Measurements from ENCODE around the gene HCN4. TPM values are rescaled to one million over a fixed set of nuclear protein-coding genes. Genes with fewer than 3 reads are reported as not detected.

The HCN4 gene
- polyA plus RNA-seq, 3 donors: under 0.01 to 0.05 (median 0.04) TPM

- WGBS, 3 donors: 76 to 92% (median 82%) methylated on average over 2 of the region's 2 CpGs
- no peak overlapping the region for H3K27ac ChIP-seq (ENCODE audit: low read depth, low read length)
Observed at GRCh38 chr15:73283366-73283962, 85.3 kb downstream of the HCN4 start.

- H3K27ac ChIP-seq (ENCODE audit: low read depth, low read length): no peak overlapping the region
- 87 to 94% (median 92%) methylated on average over 8 of the region's 8 CpGs for WGBS, 3 donors
Observed at GRCh38 chr15:73282567-73283365, 86.0 kb downstream of the HCN4 start.

GRCh38 chr15:73275862-73276261 is 92.9 kb downstream of the HCN4 start:
- no peak overlapping the region for H3K27ac ChIP-seq (ENCODE audit: low read depth, low read length)

GRCh38 chr15:73273181-73274002 is 95.4 kb downstream of the HCN4 start:
- H3K27ac ChIP-seq (ENCODE audit: low read depth, low read length): no peak overlapping the region
- WGBS, 3 donors: 33 to 40% (median 38%) methylated on average over 5 of the region's 5 CpGs

GRCh38 chr15:73270366-73271097 is 98.2 kb downstream of the HCN4 start:
- WGBS, 3 donors: 74 to 86% (median 74%) methylated on average over 3 of the region's 3 CpGs
- H3K27ac ChIP-seq (ENCODE audit: low read depth, low read length): no peak overlapping the region

Other genes with a start within 250 kb of the HCN4 start
- gene REC114, start 74.2 kb upstream of the HCN4 start, polyA plus RNA-seq: not detected

Data from adipose tissue (tissue), 3 donors.